ENCODE measurements around the gene NUDC.

- TF ChIP-seq CTCF (IDR thresholded peaks at IDR 0.05) (no peak), POLR2AphosphoS5 (IDR thresholded peaks at IDR 0.05) (no peak)
These were observed 50.8 kb downstream of the NUDC start for GRCh38 chr1:26972390-26972789.

Data from suprapubic skin (tissue), 3 donors.